GM12878 (cell line): ENCODE measurements around the gene SLC13A2. TPM values are rescaled to one million over a fixed set of nuclear protein-coding genes. Genes with fewer than 3 reads are reported as not detected.

Experiments
- ATAC-seq: fragments of 200-7000 bp; cut with Tn5 transposase; 3 replicates; pipeline ENCODE4 v1.9.1; 2020; ENCODE audit warnings: mild to moderate bottlenecking, moderate library complexity
- BruUV-seq: library from RNA; stranded (reverse); fragments of 400-500 nt; replicated peaks from 2 replicates; lab custom pipeline; 2021; lab: Mats Ljungman, UMichigan
- CTCF ChIA-PET: fragments of 300-600 bp; sonication (Branson Sonifier 250); formaldehyde crosslinking; extraction: SDS; loops from one replicate; lab custom pipeline; 2021; ENCODE audit warnings: inconsistent platforms; lab: Yijun Ruan, JAX
- POLR2A ChIA-PET: fragments of 350-600 bp; formaldehyde crosslinking; extraction: SDS; loops from one replicate; lab custom pipeline; 2021; ENCODE audit warnings: inconsistent platforms; lab: Charles Lee
- RAD21 ChIA-PET: fragments of 300-600 bp; sonication (Branson Sonifier 250); formaldehyde crosslinking; loops from one replicate; lab custom pipeline; 2023; ENCODE audit warnings: antibody characterized with exemption; ENCODE audit not compliant: unreplicated experiment; lab: Charles Lee
- SMC1A ChIA-PET: fragments of 300-600 bp; sonication (Branson Sonifier 250); formaldehyde crosslinking; loops from one replicate; lab custom pipeline; 2023; ENCODE audit not compliant: unreplicated experiment, uncharacterized antibody; lab: Charles Lee
- DNase-seq: peaks from one replicate; pipeline ENCODE4 v3.0.0-alpha.2; 2011; ENCODE audit warnings: low read depth, low spot score
- FAIRE-seq: peaks from 3 replicates; lab custom pipeline; 2011; peaks lifted over from hg19 to GRCh38; lab: Jason Lieb, UNC
- H2AFZ ChIP-seq: 2 replicates; pipeline ENCODE4 v1.6.0; 2011; ENCODE audit warnings: low read depth, low read length, control low read depth; ENCODE audit not compliant: control insufficient read depth
- H3K27ac ChIP-seq: 2 replicates; pipeline ENCODE4 v1.5.1; 2011; ENCODE audit warnings: control low read depth; ENCODE audit not compliant: control insufficient read depth, insufficient read depth
- H3K27me3 ChIP-seq, 2 experiments: replicated peaks in 1 of 2; 2 replicates each; pipeline versions ENCODE4 v1.6.0 to v1.6.1; 2011; ENCODE audit warnings: low read length in 1 of 2; ENCODE audit not compliant: control insufficient read depth in 2 of 2, insufficient read depth in 2 of 2
- H3K36me3 ChIP-seq, 2 experiments: 2 replicates each; pipeline ENCODE4 v1.5.1; 2011; ENCODE audit warnings: low read length in 1 of 2; ENCODE audit not compliant: control insufficient read depth in 2 of 2, insufficient read depth in 2 of 2
- H3K4me1 ChIP-seq: 2 replicates; pipeline ENCODE4 v1.6.1; 2011; ENCODE audit warnings: mild to moderate bottlenecking, low read length, moderate library complexity, mixed read lengths; ENCODE audit not compliant: control insufficient read depth, insufficient read depth
- H3K4me2 ChIP-seq: 2 replicates; pipeline ENCODE4 v1.6.0; 2011; ENCODE audit warnings: control low read depth; ENCODE audit not compliant: control insufficient read depth, insufficient read depth
- H3K4me3 ChIP-seq: fragments of 200-600 bp; sonication (generic); 2 replicates; pipeline ENCODE4 v1.5.1; 2016
- H3K79me2 ChIP-seq: 2 replicates; pipeline ENCODE4 v1.6.0; 2011; ENCODE audit warnings: low read length; ENCODE audit not compliant: control insufficient read depth, insufficient read depth
- H3K9ac ChIP-seq: 2 replicates; pipeline ENCODE4 v1.8.0; 2011; ENCODE audit warnings: low read length, control low read depth, mixed read lengths; ENCODE audit not compliant: control insufficient read depth, insufficient read depth
- H3K9me3 ChIP-seq: replicated peaks from 3 replicates; pipeline ENCODE4 v1.5.1; 2011; ENCODE audit warnings: mild to moderate bottlenecking, low read length; ENCODE audit not compliant: control insufficient read depth, insufficient read depth
- H4K20me1 ChIP-seq: 2 replicates; pipeline ENCODE4 v1.6.0; 2011; ENCODE audit not compliant: control insufficient read depth, insufficient read depth
- DPF2 ChIP-seq: fragments of 450-650 bp; IDR thresholded peaks from 2 replicates; pipeline ENCODE4 v1.6.1; 2017; ENCODE audit warnings: mild to moderate bottlenecking
- E2F8 ChIP-seq: fragments of 450-650 bp; IDR thresholded peaks from 2 replicates; pipeline ENCODE4 v1.6.1; 2018; ENCODE audit warnings: mild to moderate bottlenecking, low read depth, moderate library complexity; ENCODE audit not compliant: partially characterized antibody
- SUPT20H ChIP-seq: IDR thresholded peaks from 2 replicates; pipeline ENCODE4 v1.6.1; 2011; ENCODE audit warnings: low read depth, mild to moderate bottlenecking, low read length, moderate library complexity, borderline replicate concordance; ENCODE audit not compliant: control insufficient read depth
- ZBED1 ChIP-seq: IDR thresholded peaks from 2 replicates; pipeline ENCODE4 v1.6.1; 2016; ENCODE audit warnings: borderline replicate concordance
- ZNF274 ChIP-seq: IDR thresholded peaks from one replicate; pipeline ENCODE4 v1.8.0; 2011; ENCODE audit not compliant: insufficient read length, insufficient read depth
- ZSCAN29 ChIP-seq: fragments of 450-650 bp; IDR thresholded peaks from 2 replicates; pipeline ENCODE4 v1.6.1; 2017; ENCODE audit warnings: mild to moderate bottlenecking, moderate library complexity
- WGBS: methylation state at CpG from one replicate; pipeline ENCODE4 v1.1.6; 2016; ENCODE audit warnings: low lambda C conversion rate; ENCODE audit not compliant: insufficient replicate concordance, insufficient coverage; ENCODE audit errors: missing lambda C conversion rate; 5-methylcytosine and 5-hydroxymethylcytosine counted together
- in situ Hi-C: fragments of 300-500 bp; cut with MboI; formaldehyde crosslinking; loops from 9 replicates; pipeline ENCODE4 v1.14.3; 2018; ENCODE audit warnings: mixed read lengths
- intact Hi-C: fragments of 100-400 bp; cut with micrococcal nuclease; formaldehyde crosslinking; loops from one replicate; pipeline ENCODE4 v1.14.2; 2022; ENCODE audit not compliant: unreplicated experiment
- polyA plus RNA-seq, 11 experiments: library from polyadenylated mRNA; depleted of rRNA in 4 of 11; unstranded in 6 of 11; stranded (reverse) in 5 of 11; fragments of >200 nt; fragmentation: Nextera tagmentation in 4 of 11; fragmentation: Illumina TruSeq in 1 of 11; extraction: Ambion mirVana in 4 of 11; extraction: Trizol in 1 of 11; gene quantifications; 1 replicate in 1 of 11; 2 replicates in 10 of 11; pipeline versions ENCODE4 v1.2.1 to v1.2.3, GENCODE V29; 2011 to 2016; ENCODE audit warnings: inconsistent platforms in 2 of 11, missing spikeins in 2 of 11, low read depth in 1 of 11
- total RNA-seq, 4 experiments: library from RNA; depleted of rRNA in 3 of 4; stranded (reverse); fragments of >200 nt in 3 of 4; fragmentation: Illumina TruSeq in 1 of 4; extraction: Trizol in 1 of 4; gene quantifications; 2 replicates each; pipeline versions ENCODE4 v1.2.1 to v1.2.3, GENCODE V29; 2013 to 2021
- TF ChIP-seq, protein P1 (sequence below): IDR thresholded peaks from 2 replicates; pipeline ENCODE4 v1.6.1; 2012; ENCODE audit warnings: mild to moderate bottlenecking, low read depth, low read length

The SLC13A2 gene
- total and polyA plus RNA-seq, 10 of the 15 experiments (the other 5 are each of a cell fraction or from before 2014, with no cell fraction given) = 0.03 to 0.13 (median 0.05) TPM; not detected in 6

DNA sequence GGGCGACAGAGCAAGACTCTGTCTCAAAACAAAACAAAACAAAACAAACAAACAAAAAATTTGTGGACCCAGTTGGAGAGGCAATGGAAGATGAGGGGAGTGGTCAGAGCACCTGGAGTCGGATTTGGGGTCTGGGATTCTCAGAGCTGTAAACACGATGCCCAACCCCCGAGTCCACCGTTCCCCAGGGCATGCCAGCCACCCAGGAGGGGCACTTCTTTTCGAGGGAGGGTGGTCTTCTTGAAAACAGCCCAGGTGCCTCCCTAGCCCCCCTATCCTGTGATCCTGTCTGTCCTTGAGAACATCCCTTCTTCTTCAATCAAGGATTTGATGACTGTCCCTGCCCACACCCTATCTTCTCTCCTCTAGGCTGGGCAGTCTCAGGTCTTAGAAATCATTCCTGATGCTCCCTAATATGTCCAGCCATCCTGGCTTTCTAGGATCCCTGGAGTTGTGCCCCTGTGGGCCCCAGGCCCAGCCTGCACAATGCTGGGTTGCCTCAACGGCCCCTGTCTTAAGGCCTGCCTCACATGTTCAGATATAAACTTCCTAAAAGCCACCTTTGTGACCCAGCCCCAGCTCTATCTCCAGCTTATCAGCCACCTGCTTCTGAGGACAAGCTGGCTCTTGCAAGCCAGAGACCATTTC, 3.1 kb upstream of the SLC13A2 start:
- SMC1A ChIA-PET = interaction anchor here (1.4 kb wide), 1 partner anchor 14 kb away, joined by 4 read pairs; no protein-coding TSS in a partner anchor
- CTCF ChIA-PET = no interaction called here
- Histone ChIP-seq H3K4me1 (peaks cover 60% of the 10 kb centered on the region), H3K9me3 (no peaks in the 10 kb centered on the region), H3K79me2 (no peaks in the 10 kb centered on the region), H3K9ac (no peak overlapping the region), H3K27me3 (no peaks in the 10 kb centered on the region), H4K20me1 (0 out of 2 replicates have a peak, but pooled peaks cover 3% of the 10 kb centered on the region), H3K4me2 (no peak overlapping the region), H2AFZ (no peak overlapping the region), H3K36me3 (no peaks in the 10 kb centered on the region), H3K4me3 (no peak overlapping the region), H3K27ac (no peak overlapping the region)
- in situ Hi-C loops = no loop called here
- FAIRE-seq = no peak
- DNase-seq = no peak
- intact Hi-C loops = no loop called here
- no peak for ATAC-seq
- 73% methylated on average over 7 of the region's 7 CpGs for WGBS
- RAD21 ChIA-PET = no interaction called here
- no TSS peak for BruUV-seq
- TF ChIP-seq E2F8 = no peak
- TF ChIP-seq SUPT20H = no peak
- no peak for TF ChIP-seq ZSCAN29
- TF ChIP-seq ZNF274 = no peak
- TF ChIP-seq, protein P1, sequence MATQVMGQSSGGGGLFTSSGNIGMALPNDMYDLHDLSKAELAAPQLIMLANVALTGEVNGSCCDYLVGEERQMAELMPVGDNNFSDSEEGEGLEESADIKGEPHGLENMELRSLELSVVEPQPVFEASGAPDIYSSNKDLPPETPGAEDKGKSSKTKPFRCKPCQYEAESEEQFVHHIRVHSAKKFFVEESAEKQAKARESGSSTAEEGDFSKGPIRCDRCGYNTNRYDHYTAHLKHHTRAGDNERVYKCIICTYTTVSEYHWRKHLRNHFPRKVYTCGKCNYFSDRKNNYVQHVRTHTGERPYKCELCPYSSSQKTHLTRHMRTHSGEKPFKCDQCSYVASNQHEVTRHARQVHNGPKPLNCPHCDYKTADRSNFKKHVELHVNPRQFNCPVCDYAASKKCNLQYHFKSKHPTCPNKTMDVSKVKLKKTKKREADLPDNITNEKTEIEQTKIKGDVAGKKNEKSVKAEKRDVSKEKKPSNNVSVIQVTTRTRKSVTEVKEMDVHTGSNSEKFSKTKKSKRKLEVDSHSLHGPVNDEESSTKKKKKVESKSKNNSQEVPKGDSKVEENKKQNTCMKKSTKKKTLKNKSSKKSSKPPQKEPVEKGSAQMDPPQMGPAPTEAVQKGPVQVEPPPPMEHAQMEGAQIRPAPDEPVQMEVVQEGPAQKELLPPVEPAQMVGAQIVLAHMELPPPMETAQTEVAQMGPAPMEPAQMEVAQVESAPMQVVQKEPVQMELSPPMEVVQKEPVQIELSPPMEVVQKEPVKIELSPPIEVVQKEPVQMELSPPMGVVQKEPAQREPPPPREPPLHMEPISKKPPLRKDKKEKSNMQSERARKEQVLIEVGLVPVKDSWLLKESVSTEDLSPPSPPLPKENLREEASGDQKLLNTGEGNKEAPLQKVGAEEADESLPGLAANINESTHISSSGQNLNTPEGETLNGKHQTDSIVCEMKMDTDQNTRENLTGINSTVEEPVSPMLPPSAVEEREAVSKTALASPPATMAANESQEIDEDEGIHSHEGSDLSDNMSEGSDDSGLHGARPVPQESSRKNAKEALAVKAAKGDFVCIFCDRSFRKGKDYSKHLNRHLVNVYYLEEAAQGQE = no peak
- TF ChIP-seq DPF2 = no peak
- no peak for TF ChIP-seq ZBED1
- POLR2A ChIA-PET = no interaction called here
